ENCODE results near the gene UTF1. TPM values are rescaled to one million over a fixed set of nuclear protein-coding genes. Genes with fewer than 3 reads are reported as not detected.

UTF1 gene
- total RNA-seq, 2 donors from 2014 or later = 9.2 TPM; not detected in 1

GRCh38 chr10:133190225-133190624 lies 39.8 kb upstream of the UTF1 start:
- WGBS = 93% methylated on average over 10 of the region's 10 CpGs
- Histone ChIP-seq H3K27ac (no peak overlapping the region), H3K4me3 (no peak overlapping the region), H3K27me3 (replicated peaks; ENCODE audit: insufficient read depth) (no peaks in the 10 kb centered on the region), H3K36me3 (no peaks in the 10 kb centered on the region), H3K9me3 (no peaks in the 10 kb centered on the region), H3K4me1 (replicated peaks) (no peaks in the 10 kb centered on the region)
- TF ChIP-seq POLR2A (IDR thresholded peaks at IDR 0.05) (no peak), POLR2AphosphoS5 (IDR thresholded peaks at IDR 0.05) (no peak)
- TF ChIP-seq, protein P1, sequence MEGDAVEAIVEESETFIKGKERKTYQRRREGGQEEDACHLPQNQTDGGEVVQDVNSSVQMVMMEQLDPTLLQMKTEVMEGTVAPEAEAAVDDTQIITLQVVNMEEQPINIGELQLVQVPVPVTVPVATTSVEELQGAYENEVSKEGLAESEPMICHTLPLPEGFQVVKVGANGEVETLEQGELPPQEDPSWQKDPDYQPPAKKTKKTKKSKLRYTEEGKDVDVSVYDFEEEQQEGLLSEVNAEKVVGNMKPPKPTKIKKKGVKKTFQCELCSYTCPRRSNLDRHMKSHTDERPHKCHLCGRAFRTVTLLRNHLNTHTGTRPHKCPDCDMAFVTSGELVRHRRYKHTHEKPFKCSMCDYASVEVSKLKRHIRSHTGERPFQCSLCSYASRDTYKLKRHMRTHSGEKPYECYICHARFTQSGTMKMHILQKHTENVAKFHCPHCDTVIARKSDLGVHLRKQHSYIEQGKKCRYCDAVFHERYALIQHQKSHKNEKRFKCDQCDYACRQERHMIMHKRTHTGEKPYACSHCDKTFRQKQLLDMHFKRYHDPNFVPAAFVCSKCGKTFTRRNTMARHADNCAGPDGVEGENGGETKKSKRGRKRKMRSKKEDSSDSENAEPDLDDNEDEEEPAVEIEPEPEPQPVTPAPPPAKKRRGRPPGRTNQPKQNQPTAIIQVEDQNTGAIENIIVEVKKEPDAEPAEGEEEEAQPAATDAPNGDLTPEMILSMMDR (IDR thresholded peaks at IDR 0.05) = no peak
- DNase-seq (ENCODE audit: low spot score) = no peak
- intact Hi-C loops (cut with DNase I) = no loop called here

- intact Hi-C loops (cut with DNase I) = no loop called here
- Histone ChIP-seq H3K36me3 (no peaks in the 10 kb centered on the region), H3K27me3 (replicated peaks; ENCODE audit: insufficient read depth) (no peaks in the 10 kb centered on the region), H3K27ac (no peak overlapping the region), H3K9me3 (no peaks in the 10 kb centered on the region), H3K4me3 (no peak overlapping the region), H3K4me1 (replicated peaks) (no peaks in the 10 kb centered on the region)
- 94% methylated on average over 4 of the region's 4 CpGs for WGBS
- no peak for TF ChIP-seq POLR2AphosphoS5 (IDR thresholded peaks at IDR 0.05)
- TF ChIP-seq, protein P1 (IDR thresholded peaks at IDR 0.05) = no peak
- TF ChIP-seq POLR2A (IDR thresholded peaks at IDR 0.05) = no peak
- no peak for DNase-seq (ENCODE audit: low spot score)
Observed at GRCh38 chr10:133191651-133192050, 38.4 kb upstream of the UTF1 start.

DNA sequence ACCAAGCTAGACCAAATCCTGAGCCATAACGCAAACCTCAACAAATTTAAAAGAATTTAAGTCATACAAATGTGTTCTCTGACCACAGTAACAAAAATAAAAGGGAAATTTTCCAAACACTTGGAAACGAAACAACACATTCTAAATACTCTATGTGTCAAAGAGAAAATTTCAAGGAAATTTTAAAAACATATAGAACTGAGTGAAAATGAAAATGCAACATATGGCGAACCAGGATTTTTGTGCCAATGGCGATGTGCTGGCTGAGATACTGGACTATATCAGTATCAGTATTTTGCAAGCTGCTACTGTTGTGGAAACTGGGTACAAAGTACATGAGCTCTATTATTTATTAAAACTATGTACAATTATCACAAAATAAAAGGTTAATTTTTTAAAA lies 35.9 kb upstream of the UTF1 start:
- no peaks in the 10 kb centered on the region for H3K36me3 ChIP-seq
- H3K9me3 ChIP-seq = no peaks in the 10 kb centered on the region
- H3K27me3 ChIP-seq (replicated peaks; ENCODE audit: insufficient read depth) = peaks cover 4% of the 10 kb centered on the region
- no peak for TF ChIP-seq POLR2A (IDR thresholded peaks at IDR 0.05)
- TF ChIP-seq, protein P1 (IDR thresholded peaks at IDR 0.05) = no peak
- no peak for TF ChIP-seq POLR2AphosphoS5 (IDR thresholded peaks at IDR 0.05)
- no peaks in the 10 kb centered on the region for H3K4me1 ChIP-seq (replicated peaks)
- H3K4me3 ChIP-seq = no peak overlapping the region
- WGBS = 91% methylated on average over 4 of the region's 4 CpGs
- H3K27ac ChIP-seq = no peak overlapping the region
- intact Hi-C loops (cut with DNase I) = no loop called here
- DNase-seq (ENCODE audit: low spot score) = no peak

DNA sequence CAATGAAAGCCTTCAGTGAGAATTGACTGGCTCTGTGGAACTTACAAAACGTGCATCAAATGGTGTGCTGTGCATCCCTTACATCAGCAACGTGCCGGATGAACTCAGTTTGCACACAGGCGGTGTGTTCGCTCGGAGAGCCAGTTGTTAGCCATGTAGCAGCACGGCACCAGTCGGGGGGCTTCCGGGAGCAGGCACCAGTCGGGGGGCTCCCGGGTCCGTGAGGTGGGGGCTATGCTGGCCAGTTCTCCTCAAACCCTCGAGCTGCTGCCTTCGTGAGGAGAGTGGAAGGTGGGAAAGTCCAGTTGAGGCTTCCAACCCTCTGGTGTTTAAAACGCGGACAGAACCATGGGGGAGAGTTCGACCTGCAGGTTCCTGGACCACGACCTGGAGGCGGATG lies 34.9 kb upstream of the UTF1 start:
- 87% methylated on average over 19 of the region's 19 CpGs for WGBS
- H3K4me3 ChIP-seq = no peak overlapping the region
- intact Hi-C loops (cut with DNase I) = no loop called here
- TF ChIP-seq, protein P1 (IDR thresholded peaks at IDR 0.05) = no peak
- TF ChIP-seq POLR2A (IDR thresholded peaks at IDR 0.05) (no peak), POLR2AphosphoS5 (IDR thresholded peaks at IDR 0.05) (no peak)
- H3K27me3 ChIP-seq (replicated peaks; ENCODE audit: insufficient read depth) = peaks cover 4% of the 10 kb centered on the region
- no peaks in the 10 kb centered on the region for H3K9me3 ChIP-seq
- H3K36me3 ChIP-seq = no peaks in the 10 kb centered on the region
- DNase-seq (ENCODE audit: low spot score) = no peak
- H3K4me1 ChIP-seq (replicated peaks) = no peaks in the 10 kb centered on the region
- no peak overlapping the region for H3K27ac ChIP-seq

DNA sequence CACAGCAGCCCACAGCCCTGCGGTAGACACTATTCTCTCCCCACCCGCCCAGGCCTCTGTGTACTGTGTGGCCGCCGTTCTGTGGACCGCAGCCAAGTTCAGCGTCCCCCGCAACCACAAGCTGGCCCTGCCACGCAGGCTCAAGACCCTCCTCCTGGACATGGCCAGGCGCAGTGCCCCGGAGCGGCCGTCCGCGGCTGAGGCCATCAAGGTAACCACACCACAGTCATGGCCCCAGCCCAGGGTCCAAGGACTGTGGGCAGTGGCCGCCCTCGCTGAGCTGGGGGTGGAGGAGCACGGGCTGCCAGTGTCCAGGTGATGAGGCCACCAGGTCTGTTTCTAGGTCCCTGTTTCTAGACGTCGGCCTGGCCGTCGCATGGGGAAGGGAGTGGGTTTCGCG lies 34.4 kb upstream of the UTF1 start:
- intact Hi-C loops (cut with DNase I) = no loop called here
- 90% methylated on average over 23 of the region's 23 CpGs for WGBS
- Histone ChIP-seq H3K4me1 (replicated peaks) (no peaks in the 10 kb centered on the region), H3K9me3 (no peaks in the 10 kb centered on the region), H3K27ac (no peak overlapping the region), H3K36me3 (no peaks in the 10 kb centered on the region), H3K27me3 (replicated peaks; ENCODE audit: insufficient read depth) (peaks cover 4% of the 10 kb centered on the region), H3K4me3 (no peak overlapping the region)
- no peak for DNase-seq (ENCODE audit: low spot score)
- TF ChIP-seq POLR2A (IDR thresholded peaks at IDR 0.05) = no peak
- no peak for TF ChIP-seq POLR2AphosphoS5 (IDR thresholded peaks at IDR 0.05)
- TF ChIP-seq, protein P1 (IDR thresholded peaks at IDR 0.05) = no peak

Measured in prostate gland (tissue), 2 donors.